Neural cell (in vitro differentiated cells): Measurements from ENCODE around the gene ELSPBP1.

Experiments
- CTCF ChIP-seq: fragments of 450-650 bp; IDR thresholded peaks from 2 replicates; pipeline ENCODE4 v1.5.1; 2014; ENCODE audit warnings: antibody characterized with exemption, mild to moderate bottlenecking, moderate library complexity; ENCODE audit not compliant: poor library complexity, severe bottlenecking
- EP300 ChIP-seq: fragments of 450-650 bp; conservative IDR thresholded peaks from 2 replicates; pipeline ENCODE4 v1.6.1; 2014; ENCODE audit warnings: antibody characterized with exemption, mild to moderate bottlenecking, moderate library complexity; ENCODE audit not compliant: poor library complexity, severe bottlenecking
- EZH2 ChIP-seq: fragments of 200-600, 300-800 bp; shearing (Covaris generic), sonication (generic); IDR thresholded peaks from 2 replicates; pipeline ENCODE4 v1.6.1; 2014; ENCODE audit warnings: antibody characterized with exemption, low read length, borderline replicate concordance, mild to moderate bottlenecking; ENCODE audit not compliant: insufficient read depth, poor library complexity, severe bottlenecking
- POLR2AphosphoS5 ChIP-seq: IDR thresholded peaks from 2 replicates; pipeline ENCODE4 v1.6.1; 2012
- RAD21 ChIP-seq: fragments of 450-650 bp; conservative IDR thresholded peaks from 2 replicates; pipeline ENCODE4 v1.6.1; 2014; ENCODE audit warnings: antibody characterized with exemption, mild to moderate bottlenecking, moderate library complexity
- REST ChIP-seq: IDR thresholded peaks from 2 replicates; pipeline ENCODE4 v1.6.1; 2012; ENCODE audit warnings: borderline replicate concordance

GRCh38 chr19:48029431-48029830, 35.0 kb downstream of the ELSPBP1 start:
- TF ChIP-seq POLR2AphosphoS5 (no peak), CTCF (no peak), EZH2 (no peak), EP300 (no peak), REST (no peak), RAD21 (no peak)
